ENCODE results near the gene TEK.

DNA sequence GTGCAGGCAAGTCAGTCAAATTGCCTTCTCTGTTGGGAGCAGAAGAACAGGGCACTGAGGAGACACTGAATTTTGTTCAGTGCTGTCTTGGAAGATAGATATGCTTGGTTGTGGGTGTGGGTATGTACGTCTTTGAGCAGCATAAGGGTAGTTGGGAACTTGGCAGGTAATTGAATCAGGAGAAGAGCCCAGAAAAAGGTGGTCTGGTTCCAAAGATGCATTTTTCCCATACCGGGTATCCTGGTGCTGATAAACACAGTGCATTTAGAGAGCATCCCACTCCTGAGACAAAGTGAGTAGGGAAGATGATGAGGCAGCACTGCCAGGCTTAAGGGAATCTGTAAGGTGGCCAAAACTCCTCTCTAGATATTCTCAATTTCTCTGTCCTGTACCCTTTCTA, 40.6 kb downstream of the TEK start:
- TF ChIP-seq, protein P1, sequence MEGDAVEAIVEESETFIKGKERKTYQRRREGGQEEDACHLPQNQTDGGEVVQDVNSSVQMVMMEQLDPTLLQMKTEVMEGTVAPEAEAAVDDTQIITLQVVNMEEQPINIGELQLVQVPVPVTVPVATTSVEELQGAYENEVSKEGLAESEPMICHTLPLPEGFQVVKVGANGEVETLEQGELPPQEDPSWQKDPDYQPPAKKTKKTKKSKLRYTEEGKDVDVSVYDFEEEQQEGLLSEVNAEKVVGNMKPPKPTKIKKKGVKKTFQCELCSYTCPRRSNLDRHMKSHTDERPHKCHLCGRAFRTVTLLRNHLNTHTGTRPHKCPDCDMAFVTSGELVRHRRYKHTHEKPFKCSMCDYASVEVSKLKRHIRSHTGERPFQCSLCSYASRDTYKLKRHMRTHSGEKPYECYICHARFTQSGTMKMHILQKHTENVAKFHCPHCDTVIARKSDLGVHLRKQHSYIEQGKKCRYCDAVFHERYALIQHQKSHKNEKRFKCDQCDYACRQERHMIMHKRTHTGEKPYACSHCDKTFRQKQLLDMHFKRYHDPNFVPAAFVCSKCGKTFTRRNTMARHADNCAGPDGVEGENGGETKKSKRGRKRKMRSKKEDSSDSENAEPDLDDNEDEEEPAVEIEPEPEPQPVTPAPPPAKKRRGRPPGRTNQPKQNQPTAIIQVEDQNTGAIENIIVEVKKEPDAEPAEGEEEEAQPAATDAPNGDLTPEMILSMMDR (optimal IDR thresholded peaks at IDR 0.05 in 1 of 3, IDR thresholded peaks at IDR 0.05 in 1 of 3, conservative IDR thresholded peaks at IDR 0.05 in 1 of 3; ENCODE audit: extremely low read depth in 1 of 3, insufficient read depth in 2 of 3, low read length in 3 of 3), result no peak
- no peak for TF ChIP-seq EZH2 (IDR thresholded peaks at IDR 0.05; ENCODE audit: low read length)
